B cell (primary cell): Measurements from ENCODE around the gene XXYLT1. TPM values are rescaled to one million over a fixed set of nuclear protein-coding genes. Genes with fewer than 3 reads are reported as not detected.

Experiments used
- ATAC-seq: fragments of 200-7000 bp; cut with Tn5 transposase; one replicate; pipeline ENCODE4 v1.10.0; 2021; ENCODE audit warnings: low read depth, mild to moderate bottlenecking, moderate number of reproducible peaks, moderate library complexity
- CTCF ChIA-PET: fragments of 350-600 bp; sonication (Branson Sonifier 250); formaldehyde crosslinking; loops from one replicate; lab custom pipeline; 2021; ENCODE audit warnings: antibody characterized with exemption, inconsistent platforms; lab: Charles Lee
- POLR2A ChIA-PET: fragments of 350-600 bp; sonication (Branson Sonifier 250); formaldehyde crosslinking; loops from one replicate; lab custom pipeline; 2021; ENCODE audit warnings: antibody characterized with exemption; lab: Charles Lee
- DNase-seq: peaks from one replicate; pipeline ENCODE4 v3.0.0; 2013
- H2AFZ ChIP-seq: 2 replicates; pipeline ENCODE4 v1.6.1; 2012; ENCODE audit warnings: mild to moderate bottlenecking, low read depth, low read length; ENCODE audit not compliant: insufficient read depth, poor library complexity, severe bottlenecking
- H3K27ac ChIP-seq, 2 donors: 1 replicate in 1 of 2; 2 replicates in 1 of 2; pipeline ENCODE4 v1.5.1; 2012 to 2013; ENCODE audit warnings: low read length in 2 of 2, mild to moderate bottlenecking in 2 of 2, moderate library complexity in 1 of 2
- H3K27me3 ChIP-seq, 4 experiments: fragments of 200-600 bp in 1 of 4; sonication (generic) in 1 of 4; replicated peaks in 1 of 4; 1 replicate in 2 of 4; 2 replicates in 2 of 4; pipeline versions ENCODE4 v1.6.1 to v1.7.0; 2013 to 2016; ENCODE audit warnings: low read length in 3 of 4, mild to moderate bottlenecking in 2 of 4, mixed read lengths in 1 of 4, moderate library complexity in 1 of 4; ENCODE audit not compliant: insufficient read depth in 4 of 4, control insufficient read depth in 3 of 4; ENCODE audit errors: control extremely low read depth in 1 of 4
- H3K36me3 ChIP-seq, 2 experiments: replicated peaks in 1 of 2; 1 replicate in 1 of 2; 2 replicates in 1 of 2; pipeline versions ENCODE4 v1.6.1 to v1.7.1; 2013; ENCODE audit warnings: low read length in 1 of 2; ENCODE audit not compliant: insufficient read depth in 2 of 2, control insufficient read depth in 1 of 2; ENCODE audit errors: control extremely low read depth in 1 of 2, extremely low read depth in 1 of 2
- H3K4me1 ChIP-seq, 2 donors: fragments of 200-600 bp in 1 of 2; sonication (generic) in 1 of 2; 1 replicate in 1 of 2; 2 replicates in 1 of 2; pipeline versions ENCODE4 v1.5.1 to v1.6.1; 2013 to 2017; ENCODE audit warnings: low read length in 2 of 2; ENCODE audit not compliant: control insufficient read depth in 2 of 2, insufficient read depth in 2 of 2
- H3K4me2 ChIP-seq: replicated peaks from 2 replicates; pipeline ENCODE3; 2012; ENCODE audit warnings: mild to moderate bottlenecking, low read depth, low read length; ENCODE audit not compliant: poor library complexity, severe bottlenecking
- H3K4me3 ChIP-seq, 5 experiments: fragments of 200-600 bp in 1 of 5; sonication (generic) in 1 of 5; 1 replicate in 3 of 5; 2 replicates in 2 of 5; pipeline versions ENCODE4 v1.5.1 to v1.7.0; 2011 to 2016; ENCODE audit warnings: low read length in 4 of 5, mild to moderate bottlenecking in 4 of 5, low read depth in 2 of 5, control low read depth in 1 of 5, moderate library complexity in 1 of 5; ENCODE audit not compliant: insufficient read depth in 1 of 5; ENCODE audit errors: control extremely low read depth in 1 of 5, extremely low read depth in 1 of 5
- H3K79me2 ChIP-seq: fragments of 200-600 bp; sonication (generic); one replicate; pipeline ENCODE4 v1.6.0; 2016; ENCODE audit warnings: low read length; ENCODE audit not compliant: control insufficient read depth, insufficient read depth
- H3K9ac ChIP-seq: fragments of 200-600 bp; sonication (generic); 2 replicates; pipeline ENCODE4 v1.6.1; 2017; ENCODE audit warnings: mild to moderate bottlenecking, low read length, moderate library complexity
- H3K9me3 ChIP-seq, 3 donors: one replicate each; pipeline versions ENCODE4 v1.6.1 to v1.7.1; 2013; ENCODE audit warnings: low read length in 2 of 3; ENCODE audit not compliant: control insufficient read depth in 2 of 3, insufficient read depth in 1 of 3; ENCODE audit errors: control extremely low read depth in 1 of 3
- H4K20me1 ChIP-seq: 2 replicates; pipeline ENCODE4 v1.6.0; 2012; ENCODE audit warnings: mild to moderate bottlenecking, low read length; ENCODE audit not compliant: insufficient read depth, control insufficient read depth, poor library complexity, severe bottlenecking
- H3K27ac Mint-ChIP-seq: one replicate; pipeline ENCODE4 v1.8.0; 2021; ENCODE audit warnings: mixed read lengths
- H3K27me3 Mint-ChIP-seq: one replicate; pipeline ENCODE4 v1.8.0; 2021; ENCODE audit warnings: mixed read lengths
- H3K4me1 Mint-ChIP-seq: one replicate; pipeline ENCODE4 v1.8.0; 2021; ENCODE audit warnings: mixed read lengths
- H3K4me3 Mint-ChIP-seq: one replicate; pipeline ENCODE4 v1.8.0; 2021; ENCODE audit warnings: mixed read lengths
- H3K9me3 Mint-ChIP-seq: one replicate; pipeline ENCODE4 v1.8.0; 2022; ENCODE audit warnings: mixed read lengths; ENCODE audit not compliant: insufficient read depth
- CTCF ChIP-seq: fragments of 200-600 bp; IDR thresholded peaks from one replicate; pipeline ENCODE4 v1.8.0; 2022; ENCODE audit warnings: antibody characterized with exemption, mild to moderate bottlenecking
- EZH2 ChIP-seq: IDR thresholded peaks from 2 replicates; pipeline ENCODE4 v1.6.1; 2012; ENCODE audit warnings: borderline replicate concordance, low read depth, mild to moderate bottlenecking, moderate library complexity, low read length; ENCODE audit not compliant: insufficient read depth, poor library complexity, severe bottlenecking
- WGBS: methylation state at CpG from one replicate; pipeline ENCODE4 v1.1.5; 2013; ENCODE audit warnings: missing lambda C conversion rate; ENCODE audit not compliant: insufficient coverage; 5-methylcytosine and 5-hydroxymethylcytosine counted together
- intact Hi-C: fragments of 100-400 bp; cut with micrococcal nuclease; formaldehyde crosslinking; loops from one replicate; pipeline ENCODE4 v1.10.0; 2022
- polyA plus RNA-seq: library from polyadenylated mRNA; depleted of rRNA; stranded (reverse); fragments of >200 nt; gene quantifications from 2 replicates; pipeline ENCODE4 v1.2.3, GENCODE V29; 2012
- total RNA-seq, 2 donors: library from RNA; stranded (reverse); fragments of 120-200 nt in 1 of 2; gene quantifications; 1 replicate in 1 of 2; 2 replicates in 1 of 2; pipeline versions ENCODE4 v1.2.3 to v1.2.4, GENCODE V29; 2013 to 2022

XXYLT1 gene
- total and polyA plus RNA-seq, 2 donors (not counting 1 experiment from before 2014, with no cell fraction given): 2.6 to 11.2 TPM

DNA sequence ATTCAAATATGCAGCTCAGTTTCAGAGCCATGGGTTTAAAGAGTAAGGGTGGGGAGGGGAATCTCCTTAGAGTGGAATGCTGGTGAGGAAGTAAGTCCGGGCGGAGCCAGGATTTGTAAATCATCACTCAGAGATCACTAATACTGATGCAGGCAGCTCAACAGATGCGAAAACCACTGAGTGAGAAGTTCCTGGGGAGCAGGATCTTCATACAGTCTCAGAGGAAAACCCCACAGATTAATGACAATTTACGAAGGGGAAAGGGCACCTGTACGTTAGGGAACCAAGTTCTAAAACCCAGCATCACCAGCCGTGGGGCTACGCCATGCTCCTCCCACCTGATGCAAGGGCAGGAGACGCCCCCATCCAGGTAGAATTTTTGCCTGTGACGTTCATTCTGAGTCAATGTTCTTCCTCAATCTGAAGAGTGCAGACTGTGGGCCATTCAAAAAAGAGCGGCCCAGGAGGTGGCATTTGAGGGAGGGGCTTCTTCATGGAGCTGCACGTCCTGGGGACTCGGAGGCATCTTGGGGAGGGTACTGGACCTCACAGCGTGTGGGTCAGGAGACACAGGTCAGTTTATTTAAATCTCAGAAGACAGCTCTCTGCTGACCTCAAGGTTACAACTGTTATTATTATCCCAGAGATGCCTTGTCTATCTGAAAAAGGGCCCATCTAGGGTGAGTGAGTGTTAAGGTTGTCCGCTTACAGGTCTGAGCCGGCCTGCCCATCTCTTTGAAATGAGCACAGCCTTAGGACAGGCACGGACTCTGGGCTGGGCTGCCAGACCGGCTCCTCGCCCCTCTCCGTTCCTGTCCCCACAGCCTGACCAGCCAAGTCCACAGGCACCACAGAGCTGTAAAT is 228.0 kb downstream of the XXYLT1 start:
- Histone ChIP-seq H3K36me3 (no peaks in the 10 kb centered on the region), H3K27me3 (no peaks in the 10 kb centered on the region), H3K4me3 (no peak overlapping the region), H3K79me2 (no peaks in the 10 kb centered on the region), H2AFZ (no peak overlapping the region), H4K20me1 (no peaks in the 10 kb centered on the region), H3K4me1 (peaks cover 0 to 26% of the 10 kb centered on the region in 2 donors), H3K9ac (no peak overlapping the region), H3K9me3 (no peaks in the 10 kb centered on the region), H3K27ac (no peak overlapping the region), H3K4me2 (no peak overlapping the region)
- Mint-ChIP-seq H3K27ac (no peak overlapping the region), H3K27me3 (no peaks in the 10 kb centered on the region), H3K9me3 (no peaks in the 10 kb centered on the region), H3K4me1 (peaks cover 15% of the 10 kb centered on the region), H3K4me3 (no peak overlapping the region)
- CTCF ChIA-PET: no interaction called here
- DNase-seq (peak; percentile 37), ATAC-seq (no peak)
- no peak for TF ChIP-seq CTCF
- TF ChIP-seq EZH2: no peak
- intact Hi-C loops: no loop called here
- 83% methylated on average over 13 of the region's 19 CpGs for WGBS
- POLR2A ChIA-PET: no interaction called here
